OCI-LY3 (cell line): Measurements from ENCODE around the gene KCNJ8.

ENCODE experiments used
- CTCF ChIP-seq: fragments of 200-600, 300-600 bp; sonication (generic); IDR thresholded peaks from 2 replicates; pipeline ENCODE4 v1.5.1; 2014; ENCODE audit warnings: antibody characterized with exemption, low read length, low read depth
- EZH2phosphoT487 ChIP-seq: fragments of 200-600 bp; shearing (Covaris generic); IDR thresholded peaks from 2 replicates; pipeline ENCODE4 v1.6.1; 2018; ENCODE audit warnings: antibody characterized with exemption, mixed run types, low read depth

GRCh38 chr12:21775133-21775820, 771 bp upstream of the KCNJ8 start:
- no peak for TF ChIP-seq EZH2phosphoT487
- TF ChIP-seq CTCF: no peak
